Left lung (tissue), 10 donors: ENCODE measurements around the gene KRT10. TPM values are rescaled to one million over a fixed set of nuclear protein-coding genes. Genes with fewer than 3 reads are reported as not detected.

Experiments used
- ATAC-seq: fragments of 200-7000 bp; cut with Tn5 transposase; one replicate; pipeline ENCODE4 v1.9.1; 2020; ENCODE audit warnings: moderate library complexity
- DNase-seq, 4 donors: peaks; one replicate each; pipeline ENCODE4 v3.0.0-alpha.2; 2013 to 2020
- H3K27ac ChIP-seq, 2 donors: fragments of 200-600 bp; sonication (generic) in 1 of 2; one replicate each; pipeline versions ENCODE4 v1.5.0 to v1.8.0; 2020 to 2021
- H3K27me3 ChIP-seq, 2 donors: fragments of 200-600 bp; sonication (generic) in 1 of 2; one replicate each; pipeline versions ENCODE4 v1.5.0 to v1.8.0; 2020 to 2021
- H3K36me3 ChIP-seq, 2 donors: fragments of 200-600 bp; sonication (generic) in 1 of 2; one replicate each; pipeline versions ENCODE4 v1.5.0 to v1.8.0; 2020 to 2021
- H3K4me1 ChIP-seq, 2 donors: fragments of 200-600 bp; one replicate each; pipeline ENCODE4 v1.8.0; 2021
- H3K4me3 ChIP-seq, 2 donors: fragments of 200-600 bp; sonication (generic) in 1 of 2; one replicate each; pipeline versions ENCODE4 v1.5.0 to v1.8.0; 2020 to 2021; ENCODE audit warnings: mild to moderate bottlenecking in 1 of 2
- H3K9me3 ChIP-seq, 2 donors: fragments of 200-600 bp; sonication (generic) in 1 of 2; one replicate each; pipeline versions ENCODE4 v1.5.0 to v1.8.0; 2020 to 2021
- CTCF ChIP-seq, 2 donors: fragments of 200-600 bp; sonication (generic) in 1 of 2; IDR thresholded peaks; one replicate each; pipeline versions ENCODE4 v1.5.0 to v1.8.0; 2021; ENCODE audit warnings: antibody characterized with exemption in 2 of 2
- intact Hi-C, 2 donors: fragments of 100-400 bp; cut with DNase I; formaldehyde crosslinking; loops; one replicate each; pipeline versions ENCODE4 v1.11.2 to v1.14.2; 2022
- polyA plus RNA-seq, 6 donors: library from polyadenylated mRNA; unstranded; fragments of 120-200 nt; gene quantifications; one replicate each; pipeline ENCODE4 v1.2.1, GENCODE V29; 2013; ENCODE audit not compliant: insufficient read length in 6 of 6
- total RNA-seq, 2 donors: library from RNA; stranded (reverse); fragmentation: NEBNext Ultra II Directional; extraction: Animal tissue kit (Norgen Biotek cat#: 25700); gene quantifications; one replicate each; pipeline ENCODE4 v1.2.1, GENCODE V29; 2021
- donor health status: DM: no; HTN: yes; CAD: no.
- donor health status: DM: no; HTN: no; CAD: no.

The KRT10 gene
- total and polyA plus RNA-seq, 8 donors = 30.5 to 58.2 (median 42.2) TPM

GRCh38 chr17:40836020-40836419 is 13.6 kb upstream of the KRT10 start:
- TF ChIP-seq CTCF (IDR thresholded peaks at IDR 0.05) = no peak
- intact Hi-C loops = no loop called here
- ATAC-seq (no peak), DNase-seq (no peak)
- Histone ChIP-seq H3K27ac (no peak overlapping the region), H3K4me3 (no peak overlapping the region), H3K4me1 (no peaks in the 10 kb centered on the region), H3K36me3 (peaks cover 0 to 9% of the 10 kb centered on the region in 2 donors), H3K27me3 (no peaks in the 10 kb centered on the region), H3K9me3 (no peaks in the 10 kb centered on the region)

- Histone ChIP-seq H3K4me1 (no peaks in the 10 kb centered on the region), H3K27ac (no peak overlapping the region), H3K27me3 (no peaks in the 10 kb centered on the region), H3K4me3 (no peak overlapping the region), H3K9me3 (no peaks in the 10 kb centered on the region), H3K36me3 (peaks cover 0 to 9% of the 10 kb centered on the region in 2 donors)
- no peak for ATAC-seq
- intact Hi-C loops = no loop called here
- TF ChIP-seq CTCF (IDR thresholded peaks at IDR 0.05) = no peak
- DNase-seq = no peak
Measured at GRCh38 chr17:40833882-40834281, 11.5 kb upstream of the KRT10 start.

GRCh38 chr17:40832840-40833239 is 10.4 kb upstream of the KRT10 start:
- TF ChIP-seq CTCF (IDR thresholded peaks at IDR 0.05) = no peak
- no peak for DNase-seq
- intact Hi-C loops = no loop called here
- no peak for ATAC-seq
- peaks cover 0 to 9% of the 10 kb centered on the region in 2 donors for H3K36me3 ChIP-seq
- no peaks in the 10 kb centered on the region for H3K9me3 ChIP-seq
- H3K27me3 ChIP-seq = no peaks in the 10 kb centered on the region
- no peak overlapping the region for H3K4me3 ChIP-seq
- no peaks in the 10 kb centered on the region for H3K4me1 ChIP-seq
- no peak overlapping the region for H3K27ac ChIP-seq

GRCh38 chr17:40830085-40830776 is 7.8 kb upstream of the KRT10 start:
- Histone ChIP-seq H3K27me3 (no peaks in the 10 kb centered on the region), H3K27ac (no peak overlapping the region), H3K4me1 (no peaks in the 10 kb centered on the region), H3K36me3 (peaks cover 0 to 9% of the 10 kb centered on the region in 2 donors), H3K4me3 (no peak overlapping the region), H3K9me3 (no peaks in the 10 kb centered on the region)
- TF ChIP-seq CTCF (IDR thresholded peaks at IDR 0.05) = no peak
- DNase-seq (no peak), ATAC-seq (no peak)
- intact Hi-C loops = no loop called here

- Histone ChIP-seq H3K4me1 (no peaks in the 10 kb centered on the region), H3K27ac (no peak overlapping the region), H3K4me3 (no peak overlapping the region), H3K36me3 (no peaks in the 10 kb centered on the region), H3K27me3 (no peaks in the 10 kb centered on the region), H3K9me3 (no peaks in the 10 kb centered on the region)
- ATAC-seq (no peak), DNase-seq (no peak)
- no peak for TF ChIP-seq CTCF (IDR thresholded peaks at IDR 0.05)
- intact Hi-C loops = no loop called here
Measured at GRCh38 chr17:40828454-40829044, 6.1 kb upstream of the KRT10 start.
